ENCODE measurements around the gene SERPINB3.
"Not testable (repeated sequence)": the region's sequence is repeated elsewhere in the genome, so short reads cannot be mapped to it uniquely, and the experiment has no call there.

The SERPINB3 gene

GRCh38 chr18:63648241-63648640 is 13.5 kb downstream of the SERPINB3 start:
- in situ Hi-C loops (cut with MboI; ENCODE audit: low sequenced_read_pairs): no loop called here

GRCh38 chr18:63646936-63647335 is 14.8 kb downstream of the SERPINB3 start:
- in situ Hi-C loops (cut with MboI; ENCODE audit: low sequenced_read_pairs): no loop called here

GRCh38 chr18:63644694-63645093 is 17.0 kb downstream of the SERPINB3 start:
- in situ Hi-C loops (cut with MboI; ENCODE audit: low sequenced_read_pairs): not testable (repeated sequence)

- in situ Hi-C loops (cut with MboI; ENCODE audit: low sequenced_read_pairs): not testable (repeated sequence)
These were observed 17.6 kb downstream of the SERPINB3 start, which contains the start of gene SERPINB4 for GRCh38 chr18:63644142-63644541. Gene SERPINB4 (minus strand): TSS chr18:63644256. CDS start chr18:63643577, 679 bp downstream.

GRCh38 chr18:63642668-63643356 is 18.9 kb downstream of the SERPINB3 start:
- in situ Hi-C loops (cut with MboI; ENCODE audit: low sequenced_read_pairs): not testable (repeated sequence)

- in situ Hi-C loops (cut with MboI; ENCODE audit: low sequenced_read_pairs): not testable (repeated sequence)
These were observed 20.5 kb downstream of the SERPINB3 start for GRCh38 chr18:63641157-63641680.

- in situ Hi-C loops (cut with MboI; ENCODE audit: low sequenced_read_pairs): no loop called here
These were observed 24.0 kb downstream of the SERPINB3 start for GRCh38 chr18:63637703-63638102.

- in situ Hi-C loops (cut with MboI; ENCODE audit: low sequenced_read_pairs): no loop called here
These were observed 33.9 kb downstream of the SERPINB3 start for GRCh38 chr18:63627819-63628218.

- in situ Hi-C loops (cut with MboI; ENCODE audit: low sequenced_read_pairs): no loop called here
These were observed 35.3 kb downstream of the SERPINB3 start for GRCh38 chr18:63626431-63626830.

- in situ Hi-C loops (cut with MboI; ENCODE audit: low sequenced_read_pairs): no loop called here
These were observed 36.8 kb downstream of the SERPINB3 start for GRCh38 chr18:63624863-63625262.

- in situ Hi-C loops (cut with MboI; ENCODE audit: low sequenced_read_pairs): no loop called here
These were observed 42.0 kb downstream of the SERPINB3 start for GRCh38 chr18:63619661-63620060.

GRCh38 chr18:63617915-63618234 is 43.8 kb downstream of the SERPINB3 start:
- in situ Hi-C loops (cut with MboI; ENCODE audit: low sequenced_read_pairs): no loop called here

GRCh38 chr18:63617049-63617914 is 44.4 kb downstream of the SERPINB3 start:
- in situ Hi-C loops (cut with MboI; ENCODE audit: low sequenced_read_pairs): no loop called here

- in situ Hi-C loops (cut with MboI; ENCODE audit: low sequenced_read_pairs): no loop called here
These were observed 48.3 kb downstream of the SERPINB3 start for GRCh38 chr18:63613420-63613819.

- in situ Hi-C loops (cut with MboI; ENCODE audit: low sequenced_read_pairs): no loop called here
These were observed 55.2 kb downstream of the SERPINB3 start for GRCh38 chr18:63606526-63606925.

Measured in hTERT RPE-1 (cell line).